Effector CD8-positive, alpha-beta T cell (primary cell): ENCODE data around the gene MARK2.
"Not testable (repeated sequence)": the region's sequence is repeated elsewhere in the genome, so short reads cannot be mapped to it uniquely, and the experiment has no call there.

ENCODE experiments used
- DNase-seq: peaks from one replicate; lab custom pipeline; 2025; lab: John Stamatoyannopoulos, UW

The MARK2 gene

DNA sequence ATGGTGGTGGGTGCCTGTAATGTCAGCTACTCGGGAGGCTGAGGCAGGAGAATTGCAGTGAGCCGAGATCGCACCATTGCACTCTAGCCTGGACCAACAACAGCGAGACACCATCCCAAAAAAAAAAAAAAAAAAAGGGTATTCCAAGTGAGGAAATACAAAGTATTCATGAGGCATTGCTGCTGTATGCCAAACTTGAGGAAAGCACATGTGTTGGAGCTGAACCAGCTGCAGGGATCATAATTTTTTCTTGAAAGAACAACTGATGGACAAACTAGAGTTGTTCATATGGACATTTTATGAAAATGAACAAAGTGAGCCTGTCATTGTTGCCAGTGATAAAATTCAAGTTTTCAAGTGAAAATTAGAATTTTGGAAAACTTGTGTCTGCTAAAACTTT lies 15.8 kb downstream of the MARK2 start:
- no peak for DNase-seq

DNA sequence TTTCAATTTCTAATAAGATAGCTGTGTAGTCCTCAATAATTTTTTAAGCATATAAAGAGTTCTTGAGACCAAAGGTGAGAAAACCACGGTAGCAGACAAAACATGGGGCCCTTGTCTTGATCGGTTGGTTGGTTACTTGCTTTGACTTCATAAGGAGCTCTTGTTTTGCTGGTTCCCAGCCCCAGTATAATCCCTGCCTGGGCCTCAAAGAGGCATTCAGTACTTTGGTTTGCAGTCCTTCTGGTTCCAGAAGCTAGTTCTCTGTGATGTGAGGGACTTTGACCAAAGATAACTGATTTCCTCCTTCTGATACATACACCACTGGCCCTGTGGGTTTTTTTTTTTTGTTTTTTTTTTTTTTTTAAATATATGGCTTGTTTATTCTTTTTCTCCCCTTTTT lies 17.1 kb downstream of the MARK2 start:
- DNase-seq: no peak

DNA sequence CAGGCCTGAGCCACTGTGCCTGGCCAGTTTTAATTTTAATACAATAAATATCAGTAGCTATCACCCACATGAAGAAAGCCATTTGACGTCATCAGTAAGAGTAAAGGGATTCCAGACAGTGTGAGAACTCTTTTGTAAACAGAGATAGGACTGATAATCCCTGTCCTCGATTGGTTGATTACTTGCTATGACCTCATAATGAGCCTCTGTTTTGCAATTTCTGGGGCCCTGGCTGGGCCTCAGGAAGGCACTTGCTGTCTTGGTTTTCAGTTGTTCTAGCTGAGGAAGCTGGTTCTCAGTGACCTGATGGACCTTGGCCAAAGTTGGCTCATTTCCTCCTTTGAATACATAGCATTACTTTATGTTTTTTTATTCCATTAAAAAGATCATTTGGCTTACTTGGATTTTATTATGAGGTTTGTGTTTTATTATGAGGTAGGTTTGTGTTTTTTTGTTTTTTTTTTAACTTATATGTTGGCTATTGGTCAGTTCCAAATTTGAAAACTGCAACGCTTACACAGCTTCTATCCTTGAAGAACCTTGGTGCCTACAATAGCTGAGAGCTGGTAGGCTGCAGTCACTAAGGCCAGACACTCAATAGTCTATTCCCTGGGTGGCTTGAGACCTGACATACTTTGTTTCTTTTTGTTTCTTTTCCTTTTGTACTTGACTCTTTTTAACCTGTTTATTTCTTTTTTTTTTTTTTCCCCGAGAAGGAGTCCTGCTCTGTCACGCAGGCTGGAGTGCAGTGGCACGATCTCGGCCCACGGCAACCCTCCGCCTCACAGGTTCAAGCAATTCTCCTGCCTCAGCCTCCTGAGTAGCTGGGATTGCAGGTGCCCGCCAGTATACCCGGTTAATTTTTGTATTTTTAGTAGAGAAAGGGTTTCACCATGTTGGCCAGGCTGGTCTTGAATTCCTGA lies 20.0 kb downstream of the MARK2 start:
- DNase-seq: no peak

DNA sequence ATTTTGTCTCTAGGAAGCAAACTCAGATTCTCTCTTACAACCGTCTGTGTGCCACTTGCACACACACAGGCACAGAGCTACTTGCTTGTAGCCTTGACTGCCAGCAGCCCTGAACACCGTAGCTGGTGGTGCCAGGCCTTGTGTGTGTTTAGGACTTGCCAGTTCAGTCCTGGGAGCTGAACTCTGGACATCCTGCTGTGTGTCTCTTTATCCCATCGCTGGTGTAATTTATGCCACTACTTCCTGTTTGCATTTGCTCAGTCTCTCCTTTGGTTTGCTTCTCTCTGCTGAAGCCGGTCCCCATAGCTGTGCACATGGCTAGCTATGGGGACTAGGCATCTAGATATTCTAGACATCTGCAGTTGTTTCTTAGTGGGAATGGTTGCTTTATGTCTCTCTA lies 24.0 kb downstream of the MARK2 start:
- DNase-seq: no peak

DNA sequence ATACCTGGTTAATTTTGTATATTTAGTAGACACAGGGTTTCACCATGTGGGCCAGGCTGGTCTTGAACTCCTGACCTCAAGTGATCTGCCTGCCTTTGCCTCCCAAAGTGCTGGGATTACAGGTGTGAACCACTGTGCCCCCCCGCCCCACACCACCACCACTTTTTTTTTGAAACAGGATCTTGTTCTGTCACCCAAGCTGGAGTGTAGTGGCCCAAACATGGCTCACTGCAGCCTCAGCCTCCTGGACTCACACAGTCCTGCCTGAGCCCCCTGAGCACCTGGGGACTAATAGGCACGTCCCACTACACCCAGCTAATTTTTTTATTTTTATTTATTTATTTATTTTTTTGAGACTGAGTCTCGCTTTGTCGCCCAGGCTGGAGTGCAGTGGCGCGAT lies 24.7 kb downstream of the MARK2 start:
- not testable (repeated sequence) for DNase-seq

DNA sequence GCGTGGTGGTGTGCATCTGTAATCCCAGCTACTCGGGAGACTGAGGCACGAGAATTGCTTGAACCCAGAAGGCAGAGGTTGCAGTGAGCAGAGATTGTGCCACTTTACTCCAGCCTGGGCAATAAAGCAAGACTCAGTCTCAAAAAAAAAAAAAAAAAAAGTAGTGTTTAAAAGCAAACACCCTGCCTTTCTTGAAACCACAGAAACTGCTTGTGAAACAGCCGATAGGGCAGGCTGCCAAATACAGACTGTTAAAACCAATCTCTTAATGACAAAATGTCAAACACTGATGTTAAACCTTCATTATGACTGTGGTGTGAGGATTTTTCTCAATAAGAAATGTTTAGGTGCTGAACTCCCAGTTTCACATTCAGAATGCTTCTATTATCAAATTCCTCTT lies 27.3 kb downstream of the MARK2 start:
- DNase-seq: peak; percentile 37

DNA sequence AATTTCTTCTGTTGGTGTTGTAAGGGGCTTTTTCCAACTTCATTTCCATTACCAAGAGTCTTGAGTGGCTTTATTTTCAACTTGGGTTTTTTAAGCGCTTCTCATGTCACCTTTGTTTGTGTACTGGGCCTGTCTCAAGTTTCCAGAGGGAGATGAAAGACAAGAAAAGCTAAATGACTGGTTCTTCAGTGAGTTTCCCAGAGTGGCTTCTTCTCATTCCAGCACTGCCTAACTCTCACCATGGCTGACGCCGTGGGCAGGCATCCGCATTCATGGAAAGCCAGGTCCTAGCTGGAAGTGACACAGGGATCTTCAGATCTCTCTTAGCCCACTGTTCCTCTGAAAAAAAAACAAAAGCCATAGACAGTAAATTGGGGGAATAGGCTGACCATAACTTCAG lies 28.6 kb downstream of the MARK2 start:
- no peak for DNase-seq

DNA sequence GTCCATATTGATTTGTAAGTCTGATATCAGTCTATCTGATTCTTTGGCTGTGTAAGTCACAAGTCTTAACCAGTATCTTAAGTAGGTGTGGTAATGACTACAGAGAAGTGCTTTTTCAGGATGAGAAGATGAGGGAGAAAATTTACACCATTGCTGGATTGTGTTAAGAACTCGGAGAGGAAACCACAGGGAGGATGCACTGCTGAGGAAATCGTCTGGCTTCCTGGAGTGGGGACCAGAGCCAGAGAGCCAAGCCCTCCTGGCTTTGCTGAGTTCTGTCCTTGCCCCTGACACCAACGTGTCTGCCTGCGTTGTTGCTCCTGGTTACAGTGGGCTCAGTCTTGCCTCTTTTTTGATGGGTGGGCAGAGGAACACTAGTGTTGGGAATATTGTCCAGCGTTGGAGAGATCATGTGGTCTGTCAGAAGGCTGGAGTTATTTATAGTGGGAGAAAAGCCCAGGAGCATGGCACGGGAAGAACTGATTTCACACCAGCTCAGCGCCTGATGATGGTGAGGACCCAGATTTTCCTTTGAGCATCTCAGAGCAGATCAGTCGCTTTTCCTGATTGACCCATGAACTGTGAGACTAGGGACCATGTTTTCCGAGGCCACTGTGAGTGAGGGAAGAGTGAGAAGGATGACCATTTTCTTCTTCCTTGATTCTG lies 29.6 kb downstream of the MARK2 start:
- no peak for DNase-seq

DNA sequence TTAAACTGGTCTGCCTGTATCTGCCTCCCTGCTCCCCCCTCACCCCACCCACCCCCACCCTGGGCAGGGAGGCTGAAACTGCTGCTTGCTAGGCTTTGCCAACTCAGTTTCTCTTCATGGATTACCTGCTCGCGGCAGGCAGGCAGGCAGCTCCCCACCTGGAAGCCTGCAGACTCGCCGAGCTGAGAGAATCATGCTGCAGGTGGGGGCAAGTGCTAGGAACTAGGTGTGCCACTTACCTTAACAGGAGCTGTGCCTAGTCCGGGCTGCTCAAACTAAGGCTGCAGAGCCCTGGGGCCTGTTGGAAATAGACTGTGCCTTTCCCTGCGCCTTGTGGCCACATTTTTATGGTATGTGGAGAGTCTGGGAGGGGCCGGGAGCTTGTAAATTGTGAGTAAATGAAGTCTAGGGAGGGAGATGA lies 30.3 kb downstream of the MARK2 start:
- DNase-seq: no peak

DNA sequence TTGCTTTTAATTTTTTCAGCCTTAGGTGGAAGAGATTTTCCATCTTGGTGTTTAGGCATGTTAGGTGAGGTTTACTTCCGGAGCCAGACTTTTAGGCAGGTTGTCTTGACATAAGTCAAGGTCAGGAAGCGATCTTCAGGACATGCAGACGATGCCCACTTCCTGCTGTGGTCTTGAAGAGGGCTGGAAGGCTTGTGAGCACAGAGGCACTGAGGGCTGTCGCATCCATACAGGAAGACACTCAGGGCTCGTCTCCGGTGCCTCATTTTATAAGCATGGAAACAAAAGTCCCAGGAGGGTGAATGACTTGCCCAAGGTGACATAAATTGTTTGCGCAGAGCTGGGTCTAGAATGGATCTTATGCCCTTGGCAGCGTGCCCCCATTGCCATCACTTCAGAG lies 30.8 kb downstream of the MARK2 start:
- DNase-seq: peak; percentile 13

DNA sequence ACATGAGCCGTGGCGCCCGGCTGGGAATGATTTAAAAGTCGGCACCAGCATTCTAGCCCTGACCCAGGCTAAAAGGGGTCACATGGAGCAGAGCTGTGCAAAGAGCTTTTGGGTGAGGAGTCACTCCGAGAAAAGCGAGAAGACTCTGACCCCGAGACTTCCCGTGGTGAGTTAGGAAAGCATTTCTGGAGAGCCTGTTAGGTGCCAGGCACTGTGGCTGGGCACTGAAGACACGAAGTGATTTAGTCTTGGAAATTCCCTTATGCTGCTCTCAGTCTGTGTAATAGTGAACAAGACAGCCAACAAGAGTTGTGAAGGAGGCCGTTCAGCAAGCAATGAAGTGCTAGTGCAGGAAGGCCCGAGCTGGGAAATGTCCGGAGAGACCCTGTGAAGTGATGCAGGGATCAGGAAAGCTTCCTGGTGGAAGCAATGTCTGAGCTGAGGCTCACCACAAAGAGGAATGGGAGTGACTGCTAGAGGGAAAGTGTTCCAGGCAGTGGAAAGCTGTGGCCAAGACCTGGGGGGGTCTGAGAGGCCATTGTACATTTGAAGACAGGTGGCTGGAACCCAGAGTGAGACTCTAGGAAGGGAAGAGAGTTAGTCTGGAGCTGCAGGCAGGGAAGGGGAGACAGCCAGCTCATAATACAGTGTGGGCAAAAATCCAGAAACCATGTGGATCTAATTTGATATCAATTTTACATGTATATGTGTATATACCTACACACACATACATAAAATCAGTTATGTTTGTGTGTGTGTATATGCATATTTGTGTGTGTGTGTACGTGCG lies 31.6 kb downstream of the MARK2 start:
- no peak for DNase-seq

DNA sequence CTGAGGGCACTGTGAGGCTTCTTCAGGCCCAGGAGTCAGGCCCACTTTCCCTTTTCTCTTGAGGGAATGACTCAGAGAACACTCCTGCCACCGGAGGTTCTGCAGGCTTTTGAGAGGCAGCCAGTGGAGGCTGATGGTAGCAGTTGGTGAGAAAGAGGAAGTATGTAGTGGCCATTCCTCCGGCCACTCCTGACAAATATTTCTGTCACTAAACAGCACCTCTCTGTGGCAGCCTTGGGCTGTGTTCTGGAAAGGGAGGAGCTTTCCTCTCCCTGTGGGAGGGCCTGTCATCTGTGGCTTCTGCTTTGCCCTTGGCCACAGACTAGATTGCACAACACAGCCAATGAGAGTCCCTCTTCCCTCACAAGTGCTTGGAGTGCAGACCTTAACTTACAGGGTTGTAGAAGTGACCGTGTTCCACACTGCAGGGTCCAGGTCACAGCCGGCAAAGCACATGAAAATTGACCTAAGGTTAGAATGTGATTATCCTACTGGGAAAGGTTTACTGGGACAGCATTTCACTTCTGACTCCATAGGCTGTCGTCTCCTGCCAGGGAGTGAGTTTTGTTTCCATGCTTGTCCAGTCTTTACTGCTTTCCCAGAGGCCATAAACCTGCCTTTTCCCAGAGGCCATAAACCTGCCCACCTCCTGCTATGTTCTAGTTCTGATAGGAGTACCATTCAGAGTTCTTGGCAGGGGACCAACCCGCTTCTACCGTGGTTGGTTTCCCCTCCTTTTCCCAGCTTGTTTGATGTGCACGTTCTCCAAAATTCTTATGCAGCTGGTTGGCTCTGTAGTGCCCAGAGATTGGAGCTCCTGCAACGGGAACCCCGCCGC lies 33.3 kb downstream of the MARK2 start:
- no peak for DNase-seq

DNA sequence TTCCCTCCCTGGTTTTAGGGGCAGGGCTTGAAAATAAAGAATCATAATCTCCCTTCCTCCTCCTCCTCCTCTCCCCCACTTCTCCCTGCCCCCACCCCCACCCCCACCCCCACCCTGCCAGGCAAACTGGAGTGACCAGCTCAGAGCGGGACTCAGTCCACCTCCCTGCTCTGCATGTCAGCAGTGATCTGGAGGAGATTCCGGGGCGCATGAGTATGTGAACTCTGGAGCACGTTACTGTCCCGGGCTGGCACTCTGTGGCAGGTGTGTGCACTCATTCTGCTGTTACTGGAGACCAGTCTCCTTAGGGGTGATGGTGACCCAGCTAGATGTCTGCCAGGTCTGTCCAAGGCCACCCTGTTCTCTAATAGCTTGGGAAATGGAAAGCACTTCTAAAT lies 33.9 kb downstream of the MARK2 start:
- DNase-seq: no peak

DNA sequence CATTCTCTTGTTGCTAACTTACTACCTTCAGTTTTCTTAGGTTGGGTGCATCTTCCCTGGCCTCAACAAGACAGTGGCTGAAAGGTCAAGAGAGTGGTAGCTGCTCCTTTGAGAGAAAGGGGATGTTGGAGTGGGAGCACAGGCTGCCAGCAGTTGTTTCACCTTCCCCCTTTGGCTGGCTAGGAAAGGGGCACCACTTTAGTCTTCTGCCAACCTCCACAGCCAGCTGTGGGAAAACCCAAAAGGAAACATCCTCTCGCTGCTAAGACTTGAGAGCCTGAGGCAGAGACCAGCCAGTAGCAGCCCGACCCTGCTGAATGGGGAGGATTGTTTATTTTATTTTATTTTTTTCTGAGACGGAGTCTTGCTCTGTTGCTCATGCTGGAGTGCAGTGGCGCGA lies 34.4 kb downstream of the MARK2 start:
- DNase-seq: no peak

DNA sequence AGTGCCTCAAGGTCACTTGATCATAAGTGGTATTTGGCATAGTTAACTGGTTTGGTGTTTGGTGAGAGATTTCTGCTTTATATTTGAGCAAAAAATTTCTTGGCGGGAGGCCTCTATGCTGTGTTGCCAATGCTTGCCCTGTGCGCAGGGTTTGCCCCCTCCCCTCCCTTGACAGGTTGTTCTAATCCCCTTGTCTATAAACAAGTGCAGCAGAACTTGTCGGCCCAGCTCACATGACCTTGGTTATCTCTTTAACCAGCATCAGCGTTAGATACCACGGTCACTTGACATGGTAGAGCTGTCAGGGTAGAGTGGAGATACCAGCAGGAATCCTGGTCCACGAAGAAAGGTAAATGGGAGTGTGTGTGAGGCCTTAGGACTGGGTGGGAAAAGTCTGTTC lies 35.6 kb downstream of the MARK2 start:
- DNase-seq: no peak

DNA sequence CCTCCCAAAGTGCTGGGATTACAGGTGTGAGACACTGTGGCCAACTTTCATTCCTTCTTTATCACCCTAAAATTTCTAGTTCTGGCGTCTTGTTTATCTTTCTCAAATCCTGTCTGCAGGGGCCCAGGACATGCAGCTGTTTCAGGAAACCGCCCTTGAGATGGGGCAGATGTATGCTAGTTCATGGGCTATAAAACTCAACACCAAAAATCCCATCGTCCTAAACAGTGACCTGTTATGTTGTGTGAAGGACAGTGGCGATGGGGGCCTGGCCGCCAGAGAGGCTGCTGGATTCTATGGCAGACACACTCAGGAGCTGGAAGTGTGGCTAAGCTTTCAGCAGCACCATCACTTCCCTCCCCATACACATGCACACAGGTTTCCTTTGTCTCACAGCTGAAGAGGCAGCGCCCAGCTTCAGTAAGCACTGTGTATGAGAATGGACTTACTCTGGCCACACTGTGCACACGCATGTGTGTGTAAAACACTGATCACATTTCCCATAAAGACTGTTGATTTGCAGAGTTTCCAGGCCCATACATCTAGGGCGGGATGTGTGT lies 36.7 kb downstream of the MARK2 start:
- no peak for DNase-seq

DNA sequence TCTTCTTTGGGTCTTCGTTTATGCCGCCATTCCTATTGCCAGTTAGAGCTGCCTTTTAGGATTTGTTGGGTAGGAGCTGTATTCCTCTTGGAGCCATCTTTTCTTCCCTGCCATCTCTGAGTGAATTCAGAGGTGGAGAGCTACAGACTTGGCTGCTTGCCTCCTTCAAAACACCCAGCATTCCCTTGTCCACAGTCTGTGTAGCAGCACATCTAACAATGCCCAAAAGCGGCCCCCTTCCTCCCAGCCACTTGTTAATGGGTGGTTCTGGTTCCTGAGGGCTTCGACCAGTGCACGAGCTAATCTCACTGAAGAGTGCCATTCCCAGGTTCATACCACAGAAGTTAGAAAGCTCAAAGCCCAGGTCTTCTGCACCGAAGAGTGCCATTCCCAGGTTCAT lies 37.7 kb downstream of the MARK2 start:
- no peak for DNase-seq

DNA sequence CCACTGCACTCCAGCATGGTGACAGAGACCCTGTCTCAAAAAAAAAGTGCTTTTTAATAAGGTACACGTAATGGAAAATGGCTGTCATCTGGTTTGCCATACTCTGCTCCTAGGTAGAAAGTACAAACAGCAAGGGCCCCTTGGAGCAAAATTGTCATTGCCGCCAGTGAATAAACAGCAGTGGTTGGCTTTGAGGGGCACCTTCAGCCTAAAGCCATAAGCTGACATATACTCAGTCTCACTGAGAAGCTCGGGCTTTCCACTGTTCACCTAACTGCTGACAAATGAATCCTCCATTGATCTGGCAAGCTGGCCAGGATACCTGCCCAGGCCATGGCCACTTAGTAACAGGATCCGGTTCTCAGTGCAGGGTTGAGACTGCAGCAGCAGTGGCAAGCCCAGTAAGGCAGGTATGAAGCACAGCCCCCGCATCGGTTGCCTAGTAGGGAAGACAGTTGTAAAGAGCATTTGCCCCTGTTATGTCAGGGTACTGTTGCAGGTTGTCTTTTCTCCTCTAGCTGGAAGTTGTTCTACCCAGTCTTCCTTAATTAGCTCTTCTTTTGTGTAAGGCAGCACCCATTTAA lies 38.8 kb downstream of the MARK2 start:
- DNase-seq: no peak

DNA sequence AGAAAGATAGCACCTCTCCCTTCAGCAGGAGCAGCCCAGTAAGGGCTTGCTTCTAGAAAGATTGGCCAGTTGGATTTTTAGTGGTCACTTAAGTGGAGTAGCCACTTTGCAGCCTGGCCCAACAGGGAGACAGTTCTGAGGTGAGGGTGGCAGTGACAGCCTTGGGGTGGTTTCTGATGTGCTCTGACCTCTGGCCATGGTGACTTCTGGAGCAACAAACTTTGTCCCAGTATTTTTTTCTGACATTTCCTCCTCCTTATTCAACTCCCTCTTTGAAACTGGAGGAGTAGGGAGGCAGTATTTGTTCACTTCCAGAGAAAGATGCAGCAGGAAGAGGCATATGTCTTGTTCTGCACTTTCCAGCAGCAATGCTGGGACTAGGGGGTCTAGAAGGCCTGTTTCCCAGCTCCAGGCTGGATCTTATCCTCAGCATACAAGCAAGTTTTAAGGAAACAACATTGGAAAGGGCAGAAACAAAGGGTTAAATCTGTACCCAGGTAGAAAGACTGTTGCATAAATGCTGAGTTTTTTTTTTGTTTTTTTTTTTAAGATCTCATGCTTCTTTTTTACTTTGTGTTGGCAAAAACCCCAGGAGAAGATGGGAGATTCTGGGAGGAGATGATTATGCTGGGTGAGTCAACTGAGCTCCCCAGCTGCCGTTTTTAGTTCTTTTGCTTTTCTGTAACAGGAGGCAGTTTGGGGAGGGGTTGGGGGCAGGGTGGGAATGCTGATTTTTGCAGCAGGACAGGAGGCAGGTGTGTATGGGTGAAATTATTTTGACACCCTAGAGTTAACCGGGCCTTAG lies 40.9 kb downstream of the MARK2 start:
- no peak for DNase-seq

DNA sequence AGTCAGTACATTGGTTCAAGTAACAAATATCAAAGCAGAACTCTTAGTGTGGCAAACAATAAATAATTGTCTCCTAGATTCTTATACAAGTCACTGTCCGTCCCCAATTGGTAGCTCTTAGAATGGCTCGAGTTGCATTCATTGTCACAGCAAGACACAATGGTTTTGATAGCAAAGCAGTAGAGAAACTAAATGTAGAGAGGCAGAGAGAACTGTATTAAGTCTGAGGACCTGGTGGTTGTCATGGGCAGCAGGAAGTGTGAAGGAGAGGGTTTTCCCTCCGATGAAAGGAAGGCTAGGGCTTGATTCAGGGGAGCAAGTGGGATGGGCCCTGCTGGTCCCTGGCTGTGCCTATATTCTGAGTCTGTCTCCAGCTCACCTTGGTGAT lies 41.5 kb downstream of the MARK2 start:
- no peak for DNase-seq
